ENCODE results near the gene SLC44A2. TPM values are rescaled to one million over a fixed set of nuclear protein-coding genes. Genes with fewer than 3 reads are reported as not detected.

Gene SLC44A2
- 55.6 and 84.0 TPM in 2 replicates for total RNA-seq

DNA sequence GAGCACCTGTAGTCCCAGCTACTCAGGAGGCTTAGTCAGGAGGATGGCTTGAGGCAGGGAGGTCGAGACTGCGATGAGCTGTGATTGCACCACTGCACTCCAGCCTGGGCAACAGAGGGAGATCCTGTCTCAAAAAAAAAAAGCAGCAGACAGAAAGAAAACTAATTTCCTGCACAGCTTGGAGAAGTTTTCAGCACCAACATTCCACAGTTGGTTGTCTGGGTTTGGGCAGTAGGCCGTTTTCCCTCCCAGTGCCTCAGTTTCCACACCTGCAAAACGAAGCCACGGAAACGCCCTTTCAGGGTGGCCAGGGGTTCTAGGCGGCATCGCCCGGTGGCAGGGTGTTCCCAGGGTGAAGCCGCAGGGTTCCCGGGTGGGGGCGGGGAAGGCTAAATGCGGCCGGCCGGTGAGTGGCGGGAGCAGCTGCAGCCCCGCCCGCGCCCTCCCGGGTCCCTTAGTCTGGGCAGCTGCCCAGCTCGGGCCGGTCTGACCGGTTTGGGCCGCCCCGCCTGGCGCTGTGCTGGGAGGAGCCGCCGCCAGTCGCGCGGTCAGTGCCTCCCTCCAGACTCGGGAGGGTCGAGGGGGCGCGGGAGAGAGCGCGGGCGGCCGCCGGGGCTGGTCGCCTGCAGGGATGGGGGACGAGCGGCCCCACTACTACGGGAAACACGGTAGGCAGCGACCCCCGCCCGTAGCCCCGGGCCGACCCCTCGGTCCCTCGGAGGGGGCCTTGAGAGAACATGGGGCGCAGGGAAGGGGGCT is at the start of gene SLC44A2:
Gene SLC44A2, plus strand, starts transcription at position 551 of the 759 bp plus-strand sequence. Its CDS starts 81 bp downstream, at position 632.

DNA sequence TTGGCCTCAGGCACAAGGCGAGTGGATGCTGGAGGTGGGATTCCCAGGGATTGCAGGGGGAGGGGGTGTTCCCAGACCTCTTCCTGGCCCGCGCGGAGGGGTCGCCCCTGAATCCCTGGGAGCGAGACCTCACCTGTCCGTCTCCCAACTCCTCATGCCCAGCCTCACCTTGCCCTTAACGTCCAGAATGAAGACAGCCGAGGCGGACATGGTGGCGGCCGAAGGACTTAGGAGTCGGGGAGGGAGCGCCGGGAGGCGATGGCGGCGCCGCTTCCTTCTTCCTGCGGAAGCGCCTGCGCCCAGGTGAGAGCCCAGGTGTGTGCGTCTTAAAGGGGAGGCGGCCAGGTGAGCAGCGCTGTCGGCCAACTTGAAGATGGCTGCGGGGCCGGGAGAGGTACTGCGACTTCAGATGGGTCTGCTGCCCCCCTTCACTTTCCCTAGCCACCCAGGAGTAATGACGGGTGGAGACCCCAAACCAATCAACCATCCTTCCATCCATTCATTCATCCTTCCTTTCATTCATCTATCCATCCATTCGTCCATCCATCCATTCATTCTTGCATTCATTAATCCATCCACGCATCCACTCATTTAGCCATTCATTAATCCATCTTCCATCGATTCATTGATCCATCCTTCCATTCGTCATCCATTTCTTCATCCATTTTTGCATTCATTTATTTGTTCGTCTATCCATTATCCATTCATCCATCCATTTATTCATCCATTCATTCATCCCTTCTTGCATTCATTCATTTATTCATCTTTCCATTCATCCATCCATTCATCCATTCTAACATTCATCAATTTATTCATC is 38.1 kb upstream of the SLC44A2 start, which contains the start of gene AP1M2:
Gene AP1M2, minus strand, starts transcription at position 291 of the 817 bp plus-strand sequence. Its CDS starts 81 bp downstream, at position 210.

DNA sequence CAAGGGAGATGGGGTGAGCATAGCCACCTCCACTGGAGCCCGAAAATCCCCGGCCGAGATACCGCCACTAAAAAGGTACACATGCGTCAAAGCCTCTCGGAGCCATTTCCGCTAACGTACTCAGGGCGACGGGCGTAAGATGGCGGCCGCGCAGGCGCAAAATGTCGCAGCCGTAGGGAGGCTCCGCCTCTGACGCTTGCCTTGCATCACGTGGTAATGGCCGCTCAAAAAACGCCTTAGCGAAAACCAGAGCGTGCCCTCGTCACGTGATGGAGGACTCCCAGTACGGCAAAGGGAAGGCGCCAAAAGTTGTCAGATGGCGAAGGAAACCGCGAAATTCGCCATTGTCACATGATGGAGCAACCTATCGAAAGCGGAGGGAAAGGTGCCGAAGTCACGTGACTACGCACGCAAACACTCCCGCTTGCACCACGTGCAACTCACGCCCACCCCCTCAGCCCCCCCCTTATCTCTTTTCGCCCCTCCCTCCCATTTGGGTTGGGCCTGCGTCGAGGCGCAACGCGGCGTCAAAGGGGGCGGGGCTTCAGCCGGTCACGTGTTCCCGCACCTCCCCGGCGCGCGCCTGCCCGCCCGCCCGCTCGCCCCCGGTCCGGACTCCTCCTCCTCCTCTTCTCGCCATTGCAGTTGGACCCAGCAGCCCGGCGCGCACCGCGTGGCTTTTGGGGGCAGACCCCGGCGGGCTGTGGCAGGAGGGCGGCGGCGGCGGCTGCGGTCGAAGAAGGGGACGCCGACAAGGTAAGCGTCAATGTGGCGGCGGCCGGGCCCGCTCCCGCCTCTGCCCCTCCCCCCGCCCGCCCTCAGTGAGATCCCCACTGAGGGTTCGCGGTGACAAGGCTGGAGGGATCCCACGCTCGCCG is 28.6 kb downstream of the SLC44A2 start, which contains the start of gene ILF3:
Gene ILF3, plus strand, starts transcription at position 615 of the 878 bp plus-strand sequence. CDS start 16,260 bp downstream, outside the sequence.

Other genes starting within 250 kb of the SLC44A2 start
- gene TYK2, start 245.0 kb upstream of the SLC44A2 start, total RNA-seq = 75.8 and 80.0 TPM in 2 replicates
- 122 and 193 TPM in 2 replicates for gene CDC37, start 222.0 kb upstream of the SLC44A2 start, total RNA-seq
- gene PDE4A, start 205.0 kb upstream of the SLC44A2 start, total RNA-seq = 5.7 and 11.7 TPM in 2 replicates
- 69.4 and 99.2 TPM in 2 replicates for gene KEAP1, start 122.2 kb upstream of the SLC44A2 start, total RNA-seq
- gene S1PR5, start 108.1 kb upstream of the SLC44A2 start, total RNA-seq = 0.16 and 3.4 TPM in 2 replicates
- 24.6 and 33.5 TPM in 2 replicates for gene ATG4D, start 81.6 kb upstream of the SLC44A2 start, total RNA-seq
- 12.0 and 16.5 TPM in 2 replicates for gene KRI1, start 59.5 kb upstream of the SLC44A2 start, total RNA-seq
- gene CDKN2D, start 56.6 kb upstream of the SLC44A2 start, total RNA-seq = 6.1 and 6.7 TPM in 2 replicates
- gene AP1M2, start 38.2 kb upstream of the SLC44A2 start, total RNA-seq = 5.6 TPM in 1 of 2 replicates, not detected in the other
- 91.3 and 103 TPM in 2 replicates for gene ILF3, start 28.8 kb downstream of the SLC44A2 start, total RNA-seq
- gene QTRT1, start 75.9 kb downstream of the SLC44A2 start, total RNA-seq = 21.1 and 30.8 TPM in 2 replicates
- 60.5 and 81.8 TPM in 2 replicates for gene DNM2, start 92.5 kb downstream of the SLC44A2 start, total RNA-seq
- gene TMED1, start 210.7 kb downstream of the SLC44A2 start, total RNA-seq = 50.4 and 84.2 TPM in 2 replicates
- 0.78 and 2.6 TPM in 2 replicates for gene C19orf38, start 222.9 kb downstream of the SLC44A2 start, total RNA-seq
- gene CARM1, start 246.0 kb downstream of the SLC44A2 start, total RNA-seq = 30.2 and 42.9 TPM in 2 replicates